Mucosa of rectum (tissue), 2 donors: ENCODE measurements around the gene KIAA0513.

ENCODE experiments used
- H3K27ac ChIP-seq, 2 donors: one replicate each; pipeline ENCODE4 v1.7.0; 2013; ENCODE audit warnings: inconsistent platforms in 2 of 2, low read depth in 2 of 2, low read length in 2 of 2
- H3K27me3 ChIP-seq, 2 donors: one replicate each; pipeline ENCODE4 v1.7.0; 2013; ENCODE audit warnings: low read length in 2 of 2; ENCODE audit not compliant: control insufficient read depth in 2 of 2, insufficient read depth in 2 of 2
- H3K36me3 ChIP-seq, 2 donors: one replicate each; pipeline ENCODE4 v1.7.0; 2013; ENCODE audit warnings: low read length in 2 of 2; ENCODE audit not compliant: control insufficient read depth in 2 of 2, insufficient read depth in 2 of 2
- H3K4me1 ChIP-seq, 2 donors: one replicate each; pipeline ENCODE4 v1.7.0; 2013; ENCODE audit warnings: low read length in 2 of 2, mild to moderate bottlenecking in 1 of 2; ENCODE audit not compliant: control insufficient read depth in 2 of 2, insufficient read depth in 2 of 2
- H3K4me3 ChIP-seq, 2 donors: one replicate each; pipeline ENCODE4 v1.7.0; 2013; ENCODE audit warnings: low read length in 2 of 2
- H3K9ac ChIP-seq, 2 donors: one replicate each; pipeline ENCODE4 v1.7.0; 2013; ENCODE audit warnings: low read length in 2 of 2, low read depth in 1 of 2, mild to moderate bottlenecking in 1 of 2
- H3K9me3 ChIP-seq, 2 donors: one replicate each; pipeline ENCODE4 v1.7.0; 2013; ENCODE audit warnings: low read length in 2 of 2; ENCODE audit not compliant: control insufficient read depth in 2 of 2
- donor health status: healthy.
- donor health status: Normal muscosa, but diverticular disease.

The KIAA0513 gene

DNA sequence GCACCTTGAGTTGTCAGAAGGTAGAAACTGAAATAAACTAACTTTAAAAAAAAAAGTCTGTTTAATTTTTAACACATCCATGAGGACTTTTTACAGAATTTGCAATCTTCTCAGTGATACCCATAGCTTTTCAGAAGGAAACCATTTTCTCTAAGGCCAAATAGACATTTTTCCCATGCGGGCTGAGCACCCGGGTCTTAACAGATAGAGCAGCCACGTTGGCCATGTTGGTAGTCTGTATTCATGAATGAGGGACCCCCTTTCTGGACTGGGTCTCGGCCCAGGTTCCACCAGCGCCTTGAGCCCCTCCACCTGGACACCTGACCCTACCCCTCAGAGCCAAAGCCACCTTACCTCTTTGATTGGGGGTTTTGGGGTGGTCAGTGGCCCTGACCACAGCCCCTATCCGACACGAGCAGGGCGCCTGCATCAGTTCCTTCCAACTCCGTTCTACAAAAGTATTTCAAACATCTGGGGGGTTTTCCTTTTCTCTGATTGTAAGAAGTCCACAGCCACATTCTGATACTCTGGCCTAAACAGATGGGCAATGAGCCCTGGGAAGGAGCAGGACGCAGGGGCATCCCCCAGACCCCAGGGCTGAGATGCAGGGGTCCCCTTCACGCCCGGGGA lies 66.7 kb downstream of the KIAA0513 start:
- Histone ChIP-seq H3K4me1 (peaks cover 6% of the 10 kb centered on the region in 2 donors), H3K4me3 (no peak overlapping the region), H3K9me3 (no peaks in the 10 kb centered on the region), H3K36me3 (peaks cover 0 to under 1% of the 10 kb centered on the region in 2 donors), H3K27me3 (peaks cover 0 to 2% of the 10 kb centered on the region in 2 donors), H3K27ac (no peak overlapping the region), H3K9ac (no peak overlapping the region)

DNA sequence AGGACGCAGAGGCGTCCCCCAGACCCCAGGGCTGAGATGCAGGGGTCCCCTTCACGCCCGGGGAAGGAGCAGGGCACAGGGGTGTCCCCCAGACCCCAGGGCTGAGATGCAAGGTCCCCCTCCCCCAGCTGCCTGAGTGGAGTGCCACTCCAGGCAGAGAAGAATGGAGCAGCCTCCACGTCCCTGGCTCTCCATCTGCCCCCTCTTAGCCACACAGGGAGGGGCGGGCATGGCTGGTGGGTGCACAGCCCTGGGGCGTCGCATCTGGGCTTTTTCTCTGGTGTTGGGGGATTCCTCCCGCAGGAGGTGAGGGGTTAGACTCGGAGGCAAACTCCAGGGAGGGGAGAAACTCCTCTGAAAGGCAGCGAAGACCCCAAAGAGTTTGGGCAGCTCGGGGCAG lies 67.2 kb downstream of the KIAA0513 start:
- Histone ChIP-seq H3K4me3 (no peak overlapping the region), H3K9ac (no peak overlapping the region), H3K36me3 (no peaks in the 10 kb centered on the region), H3K27ac (no peak overlapping the region), H3K9me3 (no peaks in the 10 kb centered on the region), H3K4me1 (peaks cover 6% of the 10 kb centered on the region in 2 donors), H3K27me3 (peaks cover 0 to 2% of the 10 kb centered on the region in 2 donors)

DNA sequence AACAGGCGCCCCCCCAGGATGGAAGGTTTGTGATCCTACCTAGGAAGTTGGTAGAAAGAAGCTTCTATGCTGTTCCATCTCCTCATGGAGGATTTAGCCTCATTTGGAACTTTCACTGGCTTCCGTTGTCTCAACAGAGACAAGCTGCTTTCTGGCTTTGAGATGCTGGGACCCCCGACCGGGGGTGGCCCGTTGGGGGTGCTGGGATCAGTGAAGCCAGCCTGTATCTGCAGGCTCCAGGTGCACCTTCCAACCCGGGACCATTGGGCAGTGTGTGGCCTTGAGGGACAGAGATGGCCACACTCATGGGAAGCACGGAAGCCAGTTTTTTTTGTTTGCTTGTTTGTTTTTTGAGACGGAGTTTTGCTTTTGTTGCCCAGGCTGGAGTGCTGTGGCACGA lies 69.3 kb downstream of the KIAA0513 start:
- H3K4me3 ChIP-seq: no peak overlapping the region
- no peak overlapping the region for H3K27ac ChIP-seq
- no peaks in the 10 kb centered on the region for H3K36me3 ChIP-seq
- no peaks in the 10 kb centered on the region for H3K4me1 ChIP-seq
- peaks cover 0 to 2% of the 10 kb centered on the region in 2 donors for H3K27me3 ChIP-seq
- no peaks in the 10 kb centered on the region for H3K9me3 ChIP-seq
- H3K9ac ChIP-seq: no peak overlapping the region

DNA sequence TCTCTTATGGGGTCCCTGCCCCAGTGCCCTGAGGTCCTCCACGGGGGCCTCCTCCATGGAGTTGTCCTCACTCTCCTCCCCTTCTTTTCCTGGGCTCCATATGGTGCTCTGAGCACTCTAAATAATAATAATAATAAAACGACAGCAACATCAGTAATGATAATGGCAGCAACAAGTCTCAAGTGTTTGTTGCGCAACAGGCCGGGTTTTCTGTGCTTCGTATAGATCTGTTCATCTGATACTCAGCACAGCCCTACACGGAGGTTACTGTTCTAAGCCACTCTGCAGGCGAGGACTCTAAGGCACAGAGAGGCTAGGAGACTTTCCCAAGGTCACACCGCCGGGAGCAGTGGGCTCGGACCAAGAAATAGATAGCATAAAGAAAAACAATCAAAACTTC lies 71.0 kb downstream of the KIAA0513 start:
- Histone ChIP-seq H3K27ac (no peak overlapping the region), H3K4me1 (peaks cover 0 to under 1% of the 10 kb centered on the region in 2 donors), H3K36me3 (no peaks in the 10 kb centered on the region), H3K9ac (no peak overlapping the region), H3K4me3 (no peak overlapping the region), H3K9me3 (no peaks in the 10 kb centered on the region), H3K27me3 (peaks cover 0 to 2% of the 10 kb centered on the region in 2 donors)

DNA sequence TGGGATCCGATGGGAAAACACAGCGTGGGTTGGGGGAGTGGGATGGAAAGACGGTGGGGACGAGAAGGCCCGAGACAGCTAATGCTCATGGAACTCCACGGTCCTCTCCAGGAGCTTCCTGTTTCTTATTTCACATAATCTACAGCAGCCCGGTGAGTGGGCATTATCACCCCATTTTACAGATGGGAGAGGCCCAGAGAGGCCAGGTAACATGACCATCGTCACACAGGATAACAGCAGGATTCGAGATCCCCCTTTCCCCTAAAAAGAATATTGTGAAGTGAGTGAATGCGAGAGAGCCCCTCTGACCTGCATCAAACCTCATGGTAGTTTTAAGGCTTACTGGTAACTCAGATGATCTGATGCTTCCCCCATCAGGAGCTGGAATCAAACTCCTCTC lies 72.7 kb downstream of the KIAA0513 start:
- Histone ChIP-seq H3K4me3 (no peak overlapping the region), H3K36me3 (no peaks in the 10 kb centered on the region), H3K27ac (no peak overlapping the region), H3K9me3 (no peaks in the 10 kb centered on the region), H3K9ac (no peak overlapping the region), H3K4me1 (peaks cover 2 to 12% of the 10 kb centered on the region in 2 donors), H3K27me3 (peaks cover 0 to 2% of the 10 kb centered on the region in 2 donors)

DNA sequence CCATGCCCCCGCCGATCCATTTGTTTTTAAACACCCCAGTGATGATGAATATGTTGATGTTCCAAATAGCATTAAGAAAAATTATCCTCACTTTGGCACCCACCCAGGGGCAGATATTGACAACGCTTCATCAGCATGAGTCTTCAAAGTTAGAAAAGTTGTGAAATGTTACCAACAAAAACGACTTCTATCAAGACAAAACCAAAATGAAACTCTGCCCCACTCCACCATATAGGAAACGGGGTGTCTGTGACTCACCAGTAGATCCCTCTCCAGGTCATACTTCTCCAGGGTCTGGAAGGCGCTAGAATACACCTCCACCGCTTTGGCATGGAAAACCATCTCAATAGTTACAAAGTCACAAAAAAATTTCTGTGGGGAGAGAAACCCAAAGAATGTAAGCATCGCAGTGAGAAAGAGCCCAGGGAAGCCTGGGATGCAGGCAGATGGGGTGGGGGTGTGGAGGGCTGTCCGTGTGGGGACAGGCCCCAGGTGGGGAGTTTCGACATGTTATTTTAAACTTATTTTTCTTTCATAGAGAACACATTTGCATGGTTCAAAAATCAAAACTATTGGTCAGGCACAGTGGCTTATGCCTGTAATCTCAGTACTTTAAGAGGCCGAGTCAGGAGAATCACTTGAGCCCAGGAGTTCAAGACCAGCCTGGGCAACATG lies 74.5 kb downstream of the KIAA0513 start:
- H3K9me3 ChIP-seq: no peaks in the 10 kb centered on the region

DNA sequence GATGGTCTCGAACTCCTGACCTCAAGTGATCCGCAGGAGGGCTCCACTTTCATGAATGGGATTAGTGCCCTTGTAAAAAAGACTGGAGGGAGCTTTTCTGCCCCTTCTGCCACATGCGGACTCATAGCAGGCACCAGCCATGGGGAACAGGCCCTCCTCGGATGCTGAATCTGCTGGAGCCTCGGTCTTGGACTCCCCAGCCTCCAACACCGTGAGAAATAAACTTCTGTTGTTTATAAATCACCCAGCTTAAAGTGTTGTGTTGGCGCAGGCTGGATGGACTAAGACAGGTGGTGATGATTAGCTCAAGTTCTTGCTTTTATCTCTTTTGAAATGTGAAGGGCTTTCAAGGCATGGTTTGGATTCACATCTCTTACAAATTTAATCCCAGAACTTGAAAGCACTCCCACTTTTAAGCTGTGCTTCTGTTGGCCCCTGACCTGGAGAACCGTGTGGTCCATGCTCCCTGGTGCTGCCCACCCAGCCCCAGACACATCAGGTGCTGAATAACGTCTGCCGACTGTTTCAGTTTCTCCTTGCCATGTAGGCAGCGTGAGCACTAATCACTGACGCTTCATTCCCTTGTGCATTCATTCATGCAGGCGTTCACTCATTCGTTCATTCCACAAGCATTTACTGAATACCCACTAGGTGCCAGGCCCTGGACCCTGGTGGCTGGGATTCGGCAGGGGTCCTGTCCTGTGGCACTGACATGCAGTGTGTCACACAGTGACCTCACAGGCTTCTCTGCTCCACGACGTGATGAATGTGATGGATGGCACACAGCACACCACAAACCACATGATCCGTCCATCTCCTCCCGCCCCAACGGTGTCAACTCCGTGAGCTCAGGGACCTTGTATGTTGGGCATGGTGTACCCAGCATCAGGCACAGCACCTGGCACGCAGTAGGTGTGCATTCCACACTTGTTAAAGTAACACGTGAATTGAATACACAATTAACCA lies 75.8 kb downstream of the KIAA0513 start:
- Histone ChIP-seq H3K36me3 (no peaks in the 10 kb centered on the region), H3K9me3 (no peaks in the 10 kb centered on the region), H3K9ac (no peak overlapping the region), H3K4me3 (no peak overlapping the region), H3K4me1 (peaks cover 2 to 12% of the 10 kb centered on the region in 2 donors), H3K27me3 (no peaks in the 10 kb centered on the region), H3K27ac (no peak overlapping the region)

More for the DNA sequence above, 74.5 kb downstream of the KIAA0513 start:
- Histone ChIP-seq H3K4me1 (peaks cover 2 to 12% of the 10 kb centered on the region in 2 donors), H3K9ac (no peak overlapping the region), H3K4me3 (no peak overlapping the region), H3K27ac (no peak overlapping the region), H3K36me3 (no peaks in the 10 kb centered on the region), H3K27me3 (peaks cover 0 to under 1% of the 10 kb centered on the region in 2 donors)

DNA sequence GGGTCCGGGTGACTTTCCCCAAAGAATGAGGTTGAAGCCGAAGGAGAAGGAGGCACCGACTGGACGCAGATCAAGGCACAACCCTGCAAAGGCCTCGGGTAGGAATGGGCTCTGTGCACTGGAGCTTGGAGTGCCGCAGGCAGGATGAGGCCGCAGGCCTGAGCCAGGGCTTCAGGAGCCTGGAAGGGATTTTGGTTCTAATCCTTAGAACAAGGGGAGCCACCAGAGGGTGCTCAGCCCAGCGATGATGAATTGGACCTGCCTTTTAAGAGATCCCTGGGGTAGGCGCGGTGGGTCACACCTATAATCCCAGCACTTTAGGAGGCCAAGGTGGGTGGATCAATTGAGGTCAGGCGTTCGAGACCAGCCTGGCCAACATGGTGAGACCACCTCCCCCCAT lies 76.6 kb downstream of the KIAA0513 start:
- Histone ChIP-seq H3K4me1 (peaks cover 2 to 12% of the 10 kb centered on the region in 2 donors), H3K27me3 (no peaks in the 10 kb centered on the region), H3K9me3 (no peaks in the 10 kb centered on the region), H3K9ac (no peak overlapping the region), H3K27ac (no peak overlapping the region), H3K36me3 (no peaks in the 10 kb centered on the region), H3K4me3 (no peak overlapping the region)

DNA sequence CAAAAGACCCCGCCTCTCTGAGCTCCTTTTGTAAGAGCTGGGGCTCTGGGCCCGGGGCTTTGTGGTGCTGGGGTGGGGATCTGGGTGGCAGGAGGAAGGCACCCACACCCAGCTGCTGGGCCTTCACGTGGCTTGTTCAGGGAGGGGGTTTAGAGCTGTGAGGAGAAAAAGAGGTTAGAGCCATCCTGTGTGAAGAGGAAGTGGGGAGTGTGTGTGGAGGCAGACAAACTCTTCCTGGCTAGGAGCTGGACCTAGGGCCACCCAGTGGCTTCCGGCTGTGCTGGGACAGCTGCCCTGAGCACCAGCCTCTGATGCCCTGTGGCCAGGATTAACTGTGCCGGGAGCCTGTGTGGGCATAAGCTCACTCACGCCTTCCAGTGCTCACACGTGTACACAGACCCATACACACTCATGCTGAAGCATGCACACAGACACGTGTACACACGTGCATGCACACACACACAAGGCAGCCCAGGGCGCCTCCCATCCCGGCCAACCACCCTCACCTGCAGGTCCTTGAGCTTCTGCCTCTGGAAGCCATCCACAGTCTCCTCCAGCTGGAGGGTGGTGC lies 77.3 kb downstream of the KIAA0513 start:
- Histone ChIP-seq H3K9ac (no peak overlapping the region), H3K4me3 (no peak overlapping the region), H3K27ac (no peak overlapping the region), H3K4me1 (peaks cover 2 to 12% of the 10 kb centered on the region in 2 donors), H3K9me3 (no peaks in the 10 kb centered on the region), H3K27me3 (no peaks in the 10 kb centered on the region), H3K36me3 (no peaks in the 10 kb centered on the region)
